SJSA1 (cell line): Measurements from ENCODE around the gene EXOC4. TPM values are rescaled to one million over a fixed set of nuclear protein-coding genes. Genes with fewer than 3 reads are reported as not detected.

Experiments used
- DNase-seq, 2 experiments: peaks; one replicate each; pipeline ENCODE4 v3.0.0-alpha.2; 2015 to 2020; ENCODE audit warnings: low spot score in 2 of 2, low read depth in 1 of 2
- H3K27ac ChIP-seq: fragments of 250-450 bp; sonication (Bioruptor Pico); 2 replicates; pipeline ENCODE4 v1.5.1; 2020; ENCODE audit warnings: mild to moderate bottlenecking, moderate library complexity
- H3K27me3 ChIP-seq: fragments of 250-450 bp; sonication (Bioruptor Pico); replicated peaks from 2 replicates; pipeline ENCODE4 v1.5.1; 2020; ENCODE audit warnings: mild to moderate bottlenecking, moderate library complexity
- H3K36me3 ChIP-seq: fragments of 250-450 bp; sonication (Bioruptor Pico); 2 replicates; pipeline ENCODE4 v1.5.1; 2020; ENCODE audit warnings: mild to moderate bottlenecking
- H3K4me1 ChIP-seq: fragments of 250-450 bp; sonication (Bioruptor Pico); replicated peaks from 2 replicates; pipeline ENCODE4 v1.6.1; 2021; ENCODE audit warnings: mild to moderate bottlenecking
- H3K4me3 ChIP-seq: fragments of 250-450 bp; sonication (Bioruptor Pico); 2 replicates; pipeline ENCODE4 v1.5.1; 2020; ENCODE audit warnings: mild to moderate bottlenecking
- H3K9me3 ChIP-seq: fragments of 250-450 bp; sonication (Bioruptor Pico); replicated peaks from 2 replicates; pipeline ENCODE4 v1.5.1; 2020; ENCODE audit warnings: mild to moderate bottlenecking
- total RNA-seq: library from RNA; depleted of rRNA; stranded (reverse); fragments of >200 nt; shearing (Covaris generic); gene quantifications from 2 replicates; pipeline ENCODE4 v1.2.3, GENCODE V29; 2014

EXOC4 gene
- total RNA-seq, 1 experiment from 2014 or later: 38.5 TPM

- Histone ChIP-seq H3K9me3 (no peaks in the 10 kb centered on the region), H3K36me3 (no peaks in the 10 kb centered on the region), H3K4me3 (no peak overlapping the region), H3K27me3 (no peaks in the 10 kb centered on the region), H3K4me1 (no peaks in the 10 kb centered on the region), H3K27ac (no peak overlapping the region)
- DNase-seq: no peak
Measured at GRCh38 chr7:133741078-133741477, 488.2 kb downstream of the EXOC4 start.

- no peak for DNase-seq
- no peaks in the 10 kb centered on the region for H3K4me1 ChIP-seq
- no peak overlapping the region for H3K27ac ChIP-seq
- H3K36me3 ChIP-seq: no peaks in the 10 kb centered on the region
- no peaks in the 10 kb centered on the region for H3K27me3 ChIP-seq
- no peaks in the 10 kb centered on the region for H3K9me3 ChIP-seq
- H3K4me3 ChIP-seq: no peak overlapping the region
Measured at GRCh38 chr7:133741703-133742102, 488.8 kb downstream of the EXOC4 start.

- H3K4me3 ChIP-seq: no peak overlapping the region
- no peaks in the 10 kb centered on the region for H3K4me1 ChIP-seq
- no peaks in the 10 kb centered on the region for H3K27me3 ChIP-seq
- peak in 1 of 2 experiments; percentile 28 for DNase-seq
- H3K9me3 ChIP-seq: no peaks in the 10 kb centered on the region
- no peaks in the 10 kb centered on the region for H3K36me3 ChIP-seq
- H3K27ac ChIP-seq: no peak overlapping the region
Measured at GRCh38 chr7:133742709-133743538, 490.0 kb downstream of the EXOC4 start.

- no peaks in the 10 kb centered on the region for H3K9me3 ChIP-seq
- no peaks in the 10 kb centered on the region for H3K27me3 ChIP-seq
- no peaks in the 10 kb centered on the region for H3K4me1 ChIP-seq
- H3K36me3 ChIP-seq: no peaks in the 10 kb centered on the region
- no peak for DNase-seq
- H3K27ac ChIP-seq: no peak overlapping the region
- H3K4me3 ChIP-seq: no peak overlapping the region
Measured at GRCh38 chr7:133744451-133744850, 491.6 kb downstream of the EXOC4 start.

GRCh38 chr7:133746305-133746704 lies 493.4 kb downstream of the EXOC4 start:
- Histone ChIP-seq H3K27me3 (no peaks in the 10 kb centered on the region), H3K27ac (no peak overlapping the region), H3K4me3 (no peak overlapping the region), H3K4me1 (no peaks in the 10 kb centered on the region), H3K36me3 (no peaks in the 10 kb centered on the region), H3K9me3 (no peaks in the 10 kb centered on the region)
- DNase-seq: no peak

GRCh38 chr7:133746847-133747246 lies 494.0 kb downstream of the EXOC4 start:
- DNase-seq: no peak
- no peaks in the 10 kb centered on the region for H3K4me1 ChIP-seq
- no peaks in the 10 kb centered on the region for H3K9me3 ChIP-seq
- no peaks in the 10 kb centered on the region for H3K27me3 ChIP-seq
- H3K36me3 ChIP-seq: no peaks in the 10 kb centered on the region
- H3K4me3 ChIP-seq: no peak overlapping the region
- H3K27ac ChIP-seq: no peak overlapping the region

GRCh38 chr7:133748443-133749407 lies 495.8 kb downstream of the EXOC4 start:
- Histone ChIP-seq H3K27ac (no peak overlapping the region), H3K4me1 (no peaks in the 10 kb centered on the region)

GRCh38 chr7:133750287-133750686 lies 497.4 kb downstream of the EXOC4 start:
- Histone ChIP-seq H3K36me3 (no peaks in the 10 kb centered on the region), H3K4me1 (no peaks in the 10 kb centered on the region)
- no peak for DNase-seq

More at GRCh38 chr7:133748443-133749407, 495.8 kb downstream of the EXOC4 start:
- no peaks in the 10 kb centered on the region for H3K27me3 ChIP-seq
- H3K4me3 ChIP-seq: no peak overlapping the region
- no peaks in the 10 kb centered on the region for H3K9me3 ChIP-seq
- no peaks in the 10 kb centered on the region for H3K36me3 ChIP-seq
- DNase-seq: no peak

GRCh38 chr7:133751079-133751478 lies 498.2 kb downstream of the EXOC4 start:
- Histone ChIP-seq H3K9me3 (no peaks in the 10 kb centered on the region), H3K4me3 (no peak overlapping the region), H3K4me1 (no peaks in the 10 kb centered on the region), H3K27me3 (no peaks in the 10 kb centered on the region), H3K36me3 (no peaks in the 10 kb centered on the region), H3K27ac (no peak overlapping the region)
- DNase-seq: no peak

More at GRCh38 chr7:133750287-133750686, 497.4 kb downstream of the EXOC4 start:
- no peaks in the 10 kb centered on the region for H3K27me3 ChIP-seq
- no peak overlapping the region for H3K4me3 ChIP-seq
- H3K9me3 ChIP-seq: no peaks in the 10 kb centered on the region
- H3K27ac ChIP-seq: no peak overlapping the region

- H3K27ac ChIP-seq: no peak overlapping the region
- no peak overlapping the region for H3K4me3 ChIP-seq
- H3K4me1 ChIP-seq: no peaks in the 10 kb centered on the region
Measured at GRCh38 chr7:133753513-133753912, 500.6 kb downstream of the EXOC4 start.

GRCh38 chr7:133754708-133755107 lies 501.8 kb downstream of the EXOC4 start:
- Histone ChIP-seq H3K4me1 (no peaks in the 10 kb centered on the region), H3K36me3 (no peaks in the 10 kb centered on the region), H3K27me3 (no peaks in the 10 kb centered on the region), H3K9me3 (no peaks in the 10 kb centered on the region), H3K4me3 (no peak overlapping the region), H3K27ac (no peak overlapping the region)
- DNase-seq: peak in 1 of 2 experiments; percentile 8

More at GRCh38 chr7:133753513-133753912, 500.6 kb downstream of the EXOC4 start:
- no peaks in the 10 kb centered on the region for H3K9me3 ChIP-seq
- no peaks in the 10 kb centered on the region for H3K36me3 ChIP-seq
- no peaks in the 10 kb centered on the region for H3K27me3 ChIP-seq
- DNase-seq: no peak

- Histone ChIP-seq H3K9me3 (no peaks in the 10 kb centered on the region), H3K36me3 (no peaks in the 10 kb centered on the region), H3K4me1 (no peaks in the 10 kb centered on the region), H3K27ac (no peak overlapping the region), H3K27me3 (no peaks in the 10 kb centered on the region), H3K4me3 (no peak overlapping the region)
- DNase-seq: no peak
Measured at GRCh38 chr7:133755901-133756300, 503.0 kb downstream of the EXOC4 start.

- H3K27ac ChIP-seq: no peak overlapping the region
- no peaks in the 10 kb centered on the region for H3K27me3 ChIP-seq
- H3K4me1 ChIP-seq: no peaks in the 10 kb centered on the region
- H3K4me3 ChIP-seq: no peak overlapping the region
- H3K9me3 ChIP-seq: no peaks in the 10 kb centered on the region
- no peak for DNase-seq
- H3K36me3 ChIP-seq: no peaks in the 10 kb centered on the region
Measured at GRCh38 chr7:133761443-133761842, 508.6 kb downstream of the EXOC4 start.
